K562 (cell line): ENCODE measurements around the gene PLEKHO1. TPM values are rescaled to one million over a fixed set of nuclear protein-coding genes. Genes with fewer than 3 reads are reported as not detected.

Experiments
- ATAC-seq: fragments of 200-7000 bp; cut with Tn5 transposase; 3 replicates; pipeline ENCODE4 v1.9.1; 2020; ENCODE audit warnings: moderate library complexity
- BruUV-seq: library from RNA; stranded (reverse); fragments of 400-500 nt; replicated peaks from 2 replicates; lab custom pipeline; 2021; lab: Mats Ljungman, UMichigan
- CTCF ChIA-PET: fragments of 300-600 bp; formaldehyde crosslinking; extraction: SDS; loops from one replicate; lab custom pipeline; 2021; ENCODE audit warnings: low intra/inter-chr PET ratio; lab: Yijun Ruan, JAX
- POLR2A ChIA-PET: fragments of 300-600, 350-650 bp; sonication (Branson Sonifier 250); formaldehyde crosslinking; extraction: SDS; loops from one replicate; lab custom pipeline; 2021; ENCODE audit warnings: antibody characterized with exemption, inconsistent platforms; lab: Yijun Ruan, JAX
- DNase-seq, 4 experiments: peaks; one replicate each; pipeline versions ENCODE4 v3.0.0 to v3.0.0-alpha.2; 2011 to 2018; ENCODE audit warnings: low spot score in 3 of 4, mixed read lengths in 3 of 4; ENCODE audit errors: extremely low read depth in 1 of 4
- FAIRE-seq: peaks from 2 replicates; lab custom pipeline; 2011; peaks lifted over from hg19 to GRCh38; lab: Jason Lieb, UNC
- H2AFZ ChIP-seq: 2 replicates; pipeline ENCODE4 v1.6.0; 2011; ENCODE audit warnings: low read depth, low read length, control low read depth, inconsistent platforms
- H3K27ac ChIP-seq: fragments of 200-600 bp; 3 replicates; pipeline ENCODE4 v1.8.0; 2011; ENCODE audit warnings: low read depth, mild to moderate bottlenecking, control low read depth, inconsistent platforms, low read length, moderate library complexity, mixed read lengths; ENCODE audit errors: extremely low read depth
- H3K27me3 ChIP-seq, 2 experiments: fragments of 300-600 bp in 1 of 2; 2 replicates in 1 of 2; 3 replicates in 1 of 2; pipeline versions ENCODE4 v1.6.0 to v1.8.0; 2011; ENCODE audit warnings: inconsistent platforms in 2 of 2, low read length in 2 of 2, mild to moderate bottlenecking in 1 of 2, mixed read lengths in 1 of 2, moderate library complexity in 1 of 2; ENCODE audit not compliant: control insufficient read depth in 2 of 2, insufficient read depth in 2 of 2
- H3K36me3 ChIP-seq: fragments of 300-600 bp; 3 replicates; pipeline ENCODE4 v1.8.0; 2011; ENCODE audit warnings: mild to moderate bottlenecking, low read length, inconsistent platforms; ENCODE audit not compliant: control insufficient read depth, insufficient read depth
- H3K4me1 ChIP-seq, 2 experiments: fragments of 200-600 bp in 1 of 2; replicated peaks in 1 of 2; 2 replicates in 1 of 2; 3 replicates in 1 of 2; pipeline versions ENCODE4 v1.5.1 to v1.8.0; 2011; ENCODE audit warnings: inconsistent platforms in 2 of 2, low read length in 2 of 2, mild to moderate bottlenecking in 1 of 2, mixed read lengths in 1 of 2, moderate library complexity in 1 of 2; ENCODE audit not compliant: control insufficient read depth in 2 of 2, insufficient read depth in 2 of 2
- H3K4me2 ChIP-seq: 2 replicates; pipeline ENCODE4 v1.6.1; 2011; ENCODE audit warnings: low read length, control low read depth, inconsistent platforms, mixed read lengths; ENCODE audit not compliant: insufficient read depth
- H3K4me3 ChIP-seq: fragments of 200-600 bp; sonication (generic), shearing (Covaris generic); 2 replicates; pipeline ENCODE4 v1.5.1; 2016; ENCODE audit warnings: control low read depth, inconsistent platforms
- H3K79me2 ChIP-seq: fragments of 200-600 bp; 3 replicates; pipeline ENCODE4 v1.8.0; 2011; ENCODE audit warnings: low read length, inconsistent platforms; ENCODE audit not compliant: control insufficient read depth, insufficient read depth
- H3K9ac ChIP-seq, 2 experiments: 2 replicates each; pipeline versions ENCODE4 v1.6.0 to v1.6.1; 2011; ENCODE audit warnings: low read depth in 2 of 2, low read length in 2 of 2, control low read depth in 1 of 2, inconsistent platforms in 1 of 2, mild to moderate bottlenecking in 1 of 2, mixed read lengths in 1 of 2; ENCODE audit not compliant: insufficient read depth in 1 of 2
- H3K9me1 ChIP-seq: one replicate; pipeline ENCODE4 v1.6.0; 2011; ENCODE audit warnings: inconsistent platforms, mild to moderate bottlenecking, low read length, moderate library complexity; ENCODE audit not compliant: control insufficient read depth, insufficient read depth
- H3K9me3 ChIP-seq: replicated peaks from 2 replicates; pipeline ENCODE4 v1.5.1; 2011; ENCODE audit warnings: low read depth, low read length, inconsistent platforms; ENCODE audit not compliant: control insufficient read depth, insufficient read depth
- H4K20me1 ChIP-seq: replicated peaks from 2 replicates; pipeline ENCODE4 v1.6.1; 2011; ENCODE audit warnings: low read length, inconsistent platforms, mixed read lengths; ENCODE audit not compliant: control insufficient read depth, insufficient read depth
- BDP1 ChIP-seq: IDR thresholded peaks from 3 replicates; pipeline ENCODE4 v1.6.1; 2011; ENCODE audit not compliant: insufficient read length, insufficient read depth
- BRD4 ChIP-seq: fragments of 200-600 bp; sonication (generic); IDR thresholded peaks from 2 replicates; pipeline ENCODE4 v1.6.1; 2017; ENCODE audit warnings: inconsistent platforms
- CGGBP1 ChIP-seq: fragments of 250-450 bp; sonication (Bioruptor Pico); IDR thresholded peaks from 2 replicates; pipeline ENCODE4 v1.9.0; 2021; ENCODE audit warnings: mild to moderate bottlenecking
- CTBP1 ChIP-seq: fragments of 450-650 bp; IDR thresholded peaks from 2 replicates; pipeline ENCODE4 v1.6.1; 2016; ENCODE audit warnings: borderline replicate concordance
- DACH1 ChIP-seq: fragments of 450-650 bp; IDR thresholded peaks from 2 replicates; pipeline ENCODE4 v1.6.1; 2018; ENCODE audit not compliant: partially characterized antibody
- FOS ChIP-seq: IDR thresholded peaks from 3 replicates; pipeline ENCODE4 v1.6.1; 2011; ENCODE audit not compliant: insufficient read length; ENCODE audit errors: extremely low read depth
- GTF2A2 ChIP-seq: IDR thresholded peaks from 2 replicates; pipeline ENCODE4 v1.6.1; 2016; ENCODE audit warnings: mild to moderate bottlenecking, missing genetic modification characterization, missing compliant biosample characterization
- HCFC1 ChIP-seq: IDR thresholded peaks from 2 replicates; pipeline ENCODE4 v1.6.1; 2012; ENCODE audit warnings: low read depth, low read length, improper control_type of control experiment
- KLF16 ChIP-seq: IDR thresholded peaks from 2 replicates; pipeline ENCODE4 v1.6.1; 2016; ENCODE audit warnings: antibody characterized with exemption
- MLX ChIP-seq, 2 experiments: fragments of 450-650 bp in 1 of 2; sonication (generic) in 1 of 2; formaldehyde crosslinking; conservative IDR thresholded peaks; 2 replicates each; pipeline versions ENCODE4 v1.4.0 to v1.8.1; 2020 to 2022; ENCODE audit warnings: mild to moderate bottlenecking in 1 of 2, missing genetic modification reagents in 1 of 2
- TRIM25 ChIP-seq: fragments of 450-650 bp; IDR thresholded peaks from 2 replicates; pipeline ENCODE4 v1.7.0; 2016; ENCODE audit warnings: borderline replicate concordance
- ZNF24 ChIP-seq: fragments of 450-650 bp; IDR thresholded peaks from 2 replicates; pipeline ENCODE4 v1.6.1; 2016
- ZNF57 ChIP-seq: fragments of 450-650 bp; formaldehyde crosslinking; IDR thresholded peaks from 2 replicates; pipeline ENCODE4 v1.4.0; 2020; ENCODE audit warnings: mild to moderate bottlenecking, moderate library complexity
- WGBS: fragments of 100-300 bp; shearing (Covaris generic); methylation state at CpG from one replicate; pipeline ENCODE4 v1.1.6; 2016; ENCODE audit warnings: low coverage, mixed read lengths; ENCODE audit not compliant: insufficient coverage; ENCODE audit errors: missing lambda C conversion rate; 5-methylcytosine and 5-hydroxymethylcytosine counted together
- in situ Hi-C: fragments of 300-500 bp; cut with MboI; formaldehyde crosslinking; loops from 4 replicates; pipeline ENCODE4 v1.15.0; 2018; ENCODE audit warnings: inconsistent platforms, mixed read lengths
- intact Hi-C: fragments of 100-400 bp; cut with micrococcal nuclease; formaldehyde crosslinking; loops from 2 replicates; pipeline ENCODE4 v1.14.2; 2022
- polyA plus RNA-seq, 8 experiments: library from polyadenylated mRNA; depleted of rRNA in 4 of 8; stranded (reverse) in 5 of 8; unstranded in 3 of 8; fragments of >200 nt; fragmentation: Nextera tagmentation in 2 of 8; fragmentation: Illumina TruSeq in 1 of 8; extraction: Ambion mirVana in 2 of 8; extraction: Trizol in 1 of 8; gene quantifications; 2 replicates each; pipeline versions ENCODE4 v1.2.1 to v1.2.3, GENCODE V29; 2011 to 2014; ENCODE audit warnings: inconsistent platforms in 1 of 8, missing spikeins in 1 of 8
- total RNA-seq, 7 experiments: library from RNA; depleted of rRNA in 6 of 7; stranded (reverse); fragments of >200 nt in 6 of 7; fragmentation: Illumina TruSeq in 2 of 7; extraction: Trizol in 2 of 7; gene quantifications; 2 replicates each; pipeline versions ENCODE4 v1.2.1 to v1.2.3, GENCODE V29; 2011 to 2021; ENCODE audit warnings: low replicate concordance in 1 of 7
- TF ChIP-seq, protein P1 (sequence below): fragments of 200-400 bp; formaldehyde crosslinking; IDR thresholded peaks from 2 replicates; pipeline ENCODE4 v1.6.1; 2017; ENCODE audit warnings: mild to moderate bottlenecking, low read depth, low read length, moderate library complexity

Gene PLEKHO1
- total and polyA plus RNA-seq, 9 of the 15 experiments (the other 6 are each of a cell fraction or from before 2014, with no cell fraction given): 0.39 to 16.2 (median 9.6) TPM

- Histone ChIP-seq H3K4me1 (no peaks in the 10 kb centered on the region; a peak in 1 of 5 replicates), H3K27ac (no peak overlapping the region), H3K9me1 (no peaks in the 10 kb centered on the region), H3K27me3 (no peaks in the 10 kb centered on the region), H3K9me3 (no peaks in the 10 kb centered on the region), H2AFZ (no peak overlapping the region), H3K4me3 (no peak overlapping the region), H3K4me2 (no peak overlapping the region), H3K9ac (no peak overlapping the region), H3K79me2 (no peaks in the 10 kb centered on the region), H3K36me3 (no peaks in the 10 kb centered on the region; the same call in 2 of the 3 replicates), H4K20me1 (no peaks in the 10 kb centered on the region)
- ChIA-PET CTCF (no interaction called here), POLR2A (interaction anchor here (0.6 to 1.7 kb wide), 2 partner anchors 17 to 29 kb away, joined by 3 to 5 read pairs; partner anchors contain the start of gene PLEKHO1)
- no TSS peak for BruUV-seq
- in situ Hi-C loops: no loop called here
- WGBS: 81% methylated on average over 1 of the region's 1 CpG
- FAIRE-seq (no peak), DNase-seq (no peak), ATAC-seq (no peak)
- intact Hi-C loops: no loop called here
- no peak for TF ChIP-seq HCFC1
- TF ChIP-seq ZNF24: no peak
- TF ChIP-seq KLF16: no peak
- TF ChIP-seq CTBP1: no peak
- no peak for TF ChIP-seq BRD4
- TF ChIP-seq TRIM25: no peak
- no peak for TF ChIP-seq GTF2A2 (tag)
- TF ChIP-seq MLX (CRISPR knock-in tag; conservative IDR thresholded peaks at IDR 0.05): no peak
- TF ChIP-seq ZNF57 (CRISPR knock-in tag): no peak
- TF ChIP-seq, protein P1, sequence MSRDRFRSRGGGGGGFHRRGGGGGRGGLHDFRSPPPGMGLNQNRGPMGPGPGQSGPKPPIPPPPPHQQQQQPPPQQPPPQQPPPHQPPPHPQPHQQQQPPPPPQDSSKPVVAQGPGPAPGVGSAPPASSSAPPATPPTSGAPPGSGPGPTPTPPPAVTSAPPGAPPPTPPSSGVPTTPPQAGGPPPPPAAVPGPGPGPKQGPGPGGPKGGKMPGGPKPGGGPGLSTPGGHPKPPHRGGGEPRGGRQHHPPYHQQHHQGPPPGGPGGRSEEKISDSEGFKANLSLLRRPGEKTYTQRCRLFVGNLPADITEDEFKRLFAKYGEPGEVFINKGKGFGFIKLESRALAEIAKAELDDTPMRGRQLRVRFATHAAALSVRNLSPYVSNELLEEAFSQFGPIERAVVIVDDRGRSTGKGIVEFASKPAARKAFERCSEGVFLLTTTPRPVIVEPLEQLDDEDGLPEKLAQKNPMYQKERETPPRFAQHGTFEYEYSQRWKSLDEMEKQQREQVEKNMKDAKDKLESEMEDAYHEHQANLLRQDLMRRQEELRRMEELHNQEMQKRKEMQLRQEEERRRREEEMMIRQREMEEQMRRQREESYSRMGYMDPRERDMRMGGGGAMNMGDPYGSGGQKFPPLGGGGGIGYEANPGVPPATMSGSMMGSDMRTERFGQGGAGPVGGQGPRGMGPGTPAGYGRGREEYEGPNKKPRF: no peak
- no peak for TF ChIP-seq FOS
- no peak for TF ChIP-seq CGGBP1 (CRISPR knock-in tag)
- TF ChIP-seq BDP1: no peak
- TF ChIP-seq DACH1: no peak
These were observed 17.3 kb upstream of the PLEKHO1 start for GRCh38 chr1:150132372-150132771.
